GM06990 (cell line): ENCODE measurements around the gene FBN1.
A peak's percentile ranks its signal among the peaks of the same experiment; 100 is the strongest.

ENCODE experiments used
- DNase-seq: peaks from one replicate; pipeline ENCODE4 v3.0.0-alpha.2; 2011; ENCODE audit not compliant: insufficient read length; ENCODE audit errors: extremely low read depth
- H3K27me3 ChIP-seq: replicated peaks from 2 replicates; pipeline ENCODE4 v1.6.0; 2011; ENCODE audit warnings: low read length; ENCODE audit not compliant: control insufficient read depth, insufficient read depth
- H3K36me3 ChIP-seq: 2 replicates; pipeline ENCODE4 v1.5.1; 2011; ENCODE audit warnings: low read length; ENCODE audit not compliant: control insufficient read depth, insufficient read depth
- H3K4me3 ChIP-seq: replicated peaks from 2 replicates; pipeline ENCODE4 v1.5.1; 2011; ENCODE audit warnings: low read depth, mild to moderate bottlenecking, control low read depth, low read length
- TF ChIP-seq, protein P1 (sequence below): IDR thresholded peaks from 2 replicates; pipeline ENCODE4 v1.5.1; 2011; ENCODE audit warnings: low read length, control low read depth, mild to moderate bottlenecking, inconsistent platforms; ENCODE audit not compliant: insufficient read depth, poor library complexity, severe bottlenecking

Gene FBN1

DNA sequence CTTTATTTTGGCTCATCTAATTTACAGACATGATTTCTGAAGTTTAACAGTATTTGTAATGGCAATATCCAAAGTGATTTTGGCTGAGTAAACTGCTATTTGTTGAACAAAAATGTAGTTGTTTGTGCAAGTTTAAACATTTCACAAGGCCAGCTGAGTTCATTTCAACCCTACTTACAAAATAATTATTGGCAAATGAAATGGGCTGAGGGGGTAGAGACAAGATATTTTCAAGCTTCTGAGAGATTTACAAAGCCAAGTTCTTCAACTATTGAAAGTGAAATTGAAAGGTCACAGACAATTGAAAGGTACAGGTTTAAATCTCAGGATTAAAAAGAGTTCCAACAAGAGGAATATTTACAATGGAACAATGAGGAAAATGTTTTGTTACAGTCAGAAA is 237.2 kb downstream of the FBN1 start:
- TF ChIP-seq, protein P1, sequence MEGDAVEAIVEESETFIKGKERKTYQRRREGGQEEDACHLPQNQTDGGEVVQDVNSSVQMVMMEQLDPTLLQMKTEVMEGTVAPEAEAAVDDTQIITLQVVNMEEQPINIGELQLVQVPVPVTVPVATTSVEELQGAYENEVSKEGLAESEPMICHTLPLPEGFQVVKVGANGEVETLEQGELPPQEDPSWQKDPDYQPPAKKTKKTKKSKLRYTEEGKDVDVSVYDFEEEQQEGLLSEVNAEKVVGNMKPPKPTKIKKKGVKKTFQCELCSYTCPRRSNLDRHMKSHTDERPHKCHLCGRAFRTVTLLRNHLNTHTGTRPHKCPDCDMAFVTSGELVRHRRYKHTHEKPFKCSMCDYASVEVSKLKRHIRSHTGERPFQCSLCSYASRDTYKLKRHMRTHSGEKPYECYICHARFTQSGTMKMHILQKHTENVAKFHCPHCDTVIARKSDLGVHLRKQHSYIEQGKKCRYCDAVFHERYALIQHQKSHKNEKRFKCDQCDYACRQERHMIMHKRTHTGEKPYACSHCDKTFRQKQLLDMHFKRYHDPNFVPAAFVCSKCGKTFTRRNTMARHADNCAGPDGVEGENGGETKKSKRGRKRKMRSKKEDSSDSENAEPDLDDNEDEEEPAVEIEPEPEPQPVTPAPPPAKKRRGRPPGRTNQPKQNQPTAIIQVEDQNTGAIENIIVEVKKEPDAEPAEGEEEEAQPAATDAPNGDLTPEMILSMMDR = no peak
- Histone ChIP-seq H3K27me3 (no peaks in the 10 kb centered on the region), H3K36me3 (no peaks in the 10 kb centered on the region; the same call in 1 of the 2 replicates), H3K4me3 (no peak overlapping the region)
- DNase-seq = no peak

DNA sequence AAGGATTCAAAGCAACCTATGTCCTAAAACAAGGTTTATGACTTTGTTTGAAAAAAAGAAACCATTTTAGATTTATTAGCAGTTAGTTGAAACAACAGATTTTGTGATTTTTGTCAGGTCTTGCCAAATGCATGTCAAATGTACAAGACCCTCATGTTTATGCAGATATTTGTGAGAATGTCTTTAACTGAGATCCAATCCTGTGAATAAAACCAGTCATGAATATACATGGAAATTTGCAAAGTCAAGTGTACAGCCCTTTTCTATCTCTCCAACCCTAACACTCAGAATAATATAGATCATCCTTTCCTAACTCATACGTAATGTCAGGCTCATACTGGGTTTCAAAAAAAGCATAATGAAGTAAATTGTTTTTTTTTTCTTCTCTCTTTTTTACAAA is 237.9 kb downstream of the FBN1 start:
- Histone ChIP-seq H3K36me3 (no peaks in the 10 kb centered on the region; the same call in 1 of the 2 replicates), H3K27me3 (no peaks in the 10 kb centered on the region), H3K4me3 (no peak overlapping the region)
- TF ChIP-seq, protein P1 = no peak
- DNase-seq = no peak

DNA sequence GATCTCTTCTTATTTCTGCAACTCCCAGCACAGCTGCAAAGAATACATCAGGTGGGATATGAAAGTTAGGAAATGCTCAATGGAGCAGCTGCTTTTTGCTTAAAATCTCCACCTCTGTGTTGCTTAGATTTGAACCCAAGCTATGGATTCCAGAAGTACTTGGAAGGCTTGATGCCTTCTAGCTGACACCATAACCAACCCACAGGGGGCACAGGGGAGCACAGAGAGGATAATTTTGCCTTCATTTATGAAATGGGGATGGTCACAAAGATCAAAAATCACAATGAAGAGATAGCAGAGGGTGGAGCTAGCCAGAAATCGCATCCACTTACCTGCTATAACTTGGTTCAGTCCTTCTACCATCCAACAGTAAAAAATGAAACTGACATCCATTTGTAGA is 238.6 kb downstream of the FBN1 start:
- TF ChIP-seq, protein P1 = peak; percentile 20
- DNase-seq = no peak
- Histone ChIP-seq H3K36me3 (no peaks in the 10 kb centered on the region; the same call in 1 of the 2 replicates), H3K4me3 (no peak overlapping the region), H3K27me3 (no peaks in the 10 kb centered on the region)

DNA sequence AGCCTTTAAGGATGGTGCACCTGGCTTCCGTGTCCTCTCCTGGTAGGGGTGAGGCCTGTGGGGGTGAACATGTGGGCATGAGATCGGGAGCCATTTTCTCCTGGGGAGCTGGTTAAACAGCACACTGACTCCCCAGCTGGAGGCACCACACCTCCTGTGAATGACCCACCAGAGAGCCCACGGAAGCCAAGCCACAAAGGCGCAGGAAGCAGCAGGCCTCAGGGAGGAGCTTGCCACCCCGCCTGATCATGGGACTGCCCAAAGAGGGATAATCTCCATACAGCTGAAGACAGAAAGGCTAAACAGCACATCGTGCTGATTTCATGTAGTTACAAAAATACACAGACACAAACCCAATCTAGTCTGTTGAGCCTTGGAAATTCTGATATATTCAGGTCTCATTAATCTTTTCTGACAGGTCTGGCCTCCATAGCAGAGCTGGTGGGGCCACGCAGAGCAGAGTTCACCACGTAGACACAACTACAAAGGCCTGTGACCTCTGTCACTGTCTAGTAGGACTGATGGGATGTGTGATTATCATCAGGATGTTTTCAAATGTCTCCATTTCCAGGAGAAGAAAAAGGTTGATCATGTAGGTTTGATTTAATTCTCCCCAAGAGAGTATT is 239.1 kb downstream of the FBN1 start:
- no peak for DNase-seq
- H3K27me3 ChIP-seq = no peaks in the 10 kb centered on the region
- TF ChIP-seq, protein P1 = no peak
- H3K4me3 ChIP-seq = no peak overlapping the region
- H3K36me3 ChIP-seq = no peaks in the 10 kb centered on the region; the same call in 1 of the 2 replicates

- no peaks in the 10 kb centered on the region for H3K36me3 ChIP-seq
- peak; percentile 42 for DNase-seq
- H3K27me3 ChIP-seq = no peaks in the 10 kb centered on the region
- H3K4me3 ChIP-seq = no peak overlapping the region
- TF ChIP-seq, protein P1 = no peak
Measured at GRCh38 chr15:48402427-48403177, 242.9 kb downstream of the FBN1 start.

DNA sequence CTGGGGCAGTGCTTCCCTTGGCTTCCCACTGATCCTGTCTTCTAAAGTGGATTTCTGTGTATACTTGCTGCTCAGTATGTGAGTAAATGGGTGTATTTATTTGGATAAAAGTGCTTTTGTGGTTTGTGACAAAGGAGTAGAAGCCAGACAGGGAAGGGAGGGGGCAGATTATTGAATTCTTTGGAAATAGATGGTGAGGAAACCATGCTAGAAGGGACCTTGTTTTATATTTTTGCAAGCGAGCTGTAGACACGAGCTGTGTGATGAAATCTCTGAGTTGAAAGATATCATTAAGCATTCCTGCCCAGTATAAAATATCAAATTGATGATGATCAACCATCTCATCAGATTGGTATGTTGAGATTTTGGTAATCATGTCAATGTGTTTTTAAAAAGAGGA is 245.4 kb downstream of the FBN1 start:
- no peaks in the 10 kb centered on the region for H3K36me3 ChIP-seq
- DNase-seq = no peak
- H3K4me3 ChIP-seq = no peak overlapping the region
- TF ChIP-seq, protein P1 = no peak
- no peaks in the 10 kb centered on the region for H3K27me3 ChIP-seq
